C4-2B (cell line): Measurements from ENCODE around the gene BNIP2.

ENCODE experiments used
- ZFX ChIP-seq: fragments of 450-650 bp; IDR thresholded peaks from 2 replicates; pipeline ENCODE4 v1.6.1; 2017
- TF ChIP-seq, protein P1 (sequence below): fragments of 450-650 bp; conservative IDR thresholded peaks from 2 replicates; pipeline ENCODE4 v1.5.1; 2017; ENCODE audit warnings: mild to moderate bottlenecking

DNA sequence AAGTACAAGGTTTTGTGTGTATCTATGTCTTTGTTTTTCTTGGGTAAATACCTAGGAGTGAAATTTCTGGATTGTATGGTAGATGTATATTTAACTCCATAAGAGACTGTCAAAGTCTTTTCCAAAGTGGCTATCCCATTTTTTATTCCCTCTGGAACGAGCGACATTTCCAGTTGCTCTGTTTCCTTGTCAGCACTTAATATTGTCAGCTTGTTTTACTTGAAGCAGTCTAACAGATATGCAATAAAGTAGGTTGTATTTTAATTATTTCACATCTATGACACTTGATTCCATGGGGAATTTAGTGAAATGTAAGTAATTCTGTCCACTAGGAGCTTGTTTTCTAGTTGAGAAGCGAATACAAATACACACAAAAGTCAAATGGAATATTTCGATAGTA lies 18.5 kb upstream of the BNIP2 start:
- TF ChIP-seq, protein P1, sequence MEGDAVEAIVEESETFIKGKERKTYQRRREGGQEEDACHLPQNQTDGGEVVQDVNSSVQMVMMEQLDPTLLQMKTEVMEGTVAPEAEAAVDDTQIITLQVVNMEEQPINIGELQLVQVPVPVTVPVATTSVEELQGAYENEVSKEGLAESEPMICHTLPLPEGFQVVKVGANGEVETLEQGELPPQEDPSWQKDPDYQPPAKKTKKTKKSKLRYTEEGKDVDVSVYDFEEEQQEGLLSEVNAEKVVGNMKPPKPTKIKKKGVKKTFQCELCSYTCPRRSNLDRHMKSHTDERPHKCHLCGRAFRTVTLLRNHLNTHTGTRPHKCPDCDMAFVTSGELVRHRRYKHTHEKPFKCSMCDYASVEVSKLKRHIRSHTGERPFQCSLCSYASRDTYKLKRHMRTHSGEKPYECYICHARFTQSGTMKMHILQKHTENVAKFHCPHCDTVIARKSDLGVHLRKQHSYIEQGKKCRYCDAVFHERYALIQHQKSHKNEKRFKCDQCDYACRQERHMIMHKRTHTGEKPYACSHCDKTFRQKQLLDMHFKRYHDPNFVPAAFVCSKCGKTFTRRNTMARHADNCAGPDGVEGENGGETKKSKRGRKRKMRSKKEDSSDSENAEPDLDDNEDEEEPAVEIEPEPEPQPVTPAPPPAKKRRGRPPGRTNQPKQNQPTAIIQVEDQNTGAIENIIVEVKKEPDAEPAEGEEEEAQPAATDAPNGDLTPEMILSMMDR: no peak
- no peak for TF ChIP-seq ZFX
